H4 (cell line): Measurements from ENCODE around the gene MOGAT1. TPM values are rescaled to one million over a fixed set of nuclear protein-coding genes. Genes with fewer than 3 reads are reported as not detected.
"Not testable (repeated sequence)": the region's sequence is repeated elsewhere in the genome, so short reads cannot be mapped to it uniquely, and the experiment has no call there.

Experiments
- DNase-seq: peaks from one replicate; pipeline ENCODE4 v3.0.0-alpha.2; 2015; ENCODE audit warnings: low spot score
- total RNA-seq: library from RNA; depleted of rRNA; stranded (reverse); fragments of >200 nt; shearing (Covaris generic); gene quantifications from 2 replicates; pipeline ENCODE4 v1.2.3, GENCODE V29; 2014; rRNA removed

The MOGAT1 gene
- total RNA-seq, 1 experiment from 2014 or later: not detected

- no peak for DNase-seq
Measured at GRCh38 chr2:222743251-222743812, 71.9 kb downstream of the MOGAT1 start.

- no peak for DNase-seq
Measured at GRCh38 chr2:222745836-222746559, 74.5 kb downstream of the MOGAT1 start.

- DNase-seq: no peak
Measured at GRCh38 chr2:222747526-222748160, 76.2 kb downstream of the MOGAT1 start.

GRCh38 chr2:222750533-222750932, 79.1 kb downstream of the MOGAT1 start:
- DNase-seq: no peak

- DNase-seq: no peak
Measured at GRCh38 chr2:222751238-222751637, 79.8 kb downstream of the MOGAT1 start.

- peak; percentile 45 for DNase-seq
Measured at GRCh38 chr2:222751821-222752719, 80.6 kb downstream of the MOGAT1 start.

DNA sequence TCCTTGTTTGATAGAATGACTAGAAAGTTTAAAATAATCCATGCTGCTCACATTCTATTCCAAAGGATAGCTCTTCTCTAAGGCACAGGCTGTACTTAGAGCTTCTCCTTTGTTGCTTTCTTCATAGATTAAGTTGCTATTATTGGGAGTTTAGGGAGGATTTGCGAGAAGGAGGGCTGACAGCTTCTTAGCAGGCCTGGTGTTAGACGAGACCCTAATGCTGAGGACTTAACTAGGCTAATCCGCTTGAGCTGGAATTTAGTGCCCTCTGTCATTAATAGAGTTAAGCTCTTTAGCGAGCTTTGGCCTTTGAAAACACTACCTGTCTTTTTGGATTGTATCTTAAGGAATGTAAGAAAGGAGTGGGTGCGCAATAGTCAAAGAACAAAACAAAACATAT, 81.3 kb downstream of the MOGAT1 start:
- no peak for DNase-seq

GRCh38 chr2:222753251-222753824, 81.9 kb downstream of the MOGAT1 start:
- DNase-seq: peak; percentile 54

DNA sequence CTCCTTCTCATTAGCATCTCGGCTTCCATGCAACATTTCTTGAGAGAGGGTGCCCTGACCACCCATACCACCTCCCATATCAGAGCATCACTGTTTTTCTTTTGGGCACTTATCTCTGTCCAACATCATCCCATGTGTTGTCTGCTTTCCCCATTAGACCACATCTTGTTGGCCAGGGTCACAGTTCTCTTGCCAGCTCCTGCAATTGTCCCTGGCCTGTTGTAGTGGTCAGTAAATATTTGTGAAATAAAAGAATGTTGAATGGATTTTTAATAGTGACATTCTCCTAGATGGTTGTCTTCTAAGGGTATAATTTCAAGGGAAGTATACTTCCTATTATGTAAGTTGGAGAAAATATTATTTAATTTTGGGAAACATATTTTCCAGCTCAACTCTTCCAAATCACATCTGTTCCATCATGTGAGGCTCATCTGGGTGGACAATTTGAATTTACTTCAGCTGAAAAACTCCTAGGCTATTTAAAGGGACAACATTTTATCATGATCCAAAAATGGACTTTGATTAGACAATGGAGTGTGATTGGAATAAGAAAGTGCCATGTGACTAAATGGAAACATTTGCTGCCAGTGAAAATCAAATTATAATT, 83.0 kb downstream of the MOGAT1 start:
- DNase-seq: no peak

GRCh38 chr2:222755593-222755992, 84.1 kb downstream of the MOGAT1 start:
- DNase-seq: not testable (repeated sequence)

- no peak for DNase-seq
Measured at GRCh38 chr2:222756362-222756831, 84.9 kb downstream of the MOGAT1 start.

GRCh38 chr2:222756951-222757650, 85.6 kb downstream of the MOGAT1 start:
- no peak for DNase-seq

Other genes starting within 250 kb of the MOGAT1 start
- gene SGPP2, start 247.1 kb upstream of the MOGAT1 start, total RNA-seq: not detected in 2 replicates
- gene FARSB, start 15.6 kb upstream of the MOGAT1 start, total RNA-seq: 33.2 and 46.4 TPM in 2 replicates
- 115 and 128 TPM in 2 replicates for gene ACSL3, start 189.4 kb downstream of the MOGAT1 start, total RNA-seq